HG02759 (cell line): ENCODE results near the gene CBX6.
"Not testable (repeated sequence)": the region's sequence is repeated elsewhere in the genome, so short reads cannot be mapped to it uniquely, and the experiment has no call there.

Experiments used
- ATAC-seq: cut with Tn5 transposase; IDR thresholded peaks from one replicate; pipeline ENCODE4 v1.9.1; 2021; ENCODE audit warnings: mild to moderate bottlenecking, moderate library complexity; ENCODE audit not compliant: unreplicated experiment

Gene CBX6

GRCh38 chr22:38861170-38861876, 10.7 kb downstream of the CBX6 start:
- no peak for ATAC-seq

GRCh38 chr22:38860283-38861169, 11.5 kb downstream of the CBX6 start:
- ATAC-seq, result no peak

GRCh38 chr22:38859581-38860282, 12.3 kb downstream of the CBX6 start:
- no peak for ATAC-seq

- ATAC-seq, result no peak
These were observed 13.5 kb downstream of the CBX6 start for GRCh38 chr22:38858492-38858891.

- ATAC-seq, result not testable (repeated sequence)
These were observed 17.5 kb downstream of the CBX6 start for GRCh38 chr22:38854476-38854875.

GRCh38 chr22:38853883-38854282, 18.1 kb downstream of the CBX6 start:
- not testable (repeated sequence) for ATAC-seq

- no peak for ATAC-seq
These were observed 18.8 kb downstream of the CBX6 start for GRCh38 chr22:38853196-38853651.

- no peak for ATAC-seq
These were observed 19.5 kb downstream of the CBX6 start for GRCh38 chr22:38852522-38852921.

- no peak for ATAC-seq
These were observed 20.8 kb downstream of the CBX6 start for GRCh38 chr22:38850941-38851849.

GRCh38 chr22:38850399-38850798, 21.6 kb downstream of the CBX6 start:
- ATAC-seq, result no peak

GRCh38 chr22:38849811-38850210, 22.2 kb downstream of the CBX6 start:
- ATAC-seq, result no peak

- ATAC-seq, result no peak
These were observed 25.6 kb downstream of the CBX6 start for GRCh38 chr22:38846412-38846811.

- no peak for ATAC-seq
These were observed 26.8 kb downstream of the CBX6 start for GRCh38 chr22:38845004-38845740.

GRCh38 chr22:38844315-38845003, 27.6 kb downstream of the CBX6 start:
- no peak for ATAC-seq

- no peak for ATAC-seq
These were observed 28.2 kb downstream of the CBX6 start, which contains the start of gene NPTXR for GRCh38 chr22:38843657-38844314. NPTXR (minus strand) TSS chr22:38844028.

- ATAC-seq, result no peak
These were observed 28.8 kb downstream of the CBX6 start for GRCh38 chr22:38843201-38843656.

- no peak for ATAC-seq
These were observed 29.4 kb downstream of the CBX6 start for GRCh38 chr22:38842512-38843200.

- no peak for ATAC-seq
These were observed 30.4 kb downstream of the CBX6 start for GRCh38 chr22:38841635-38842034.
